Ovary (tissue), 3 donors: Measurements from ENCODE around the gene NPY4R.
"Not testable (repeated sequence)": the region's sequence is repeated elsewhere in the genome, so short reads cannot be mapped to it uniquely, and the experiment has no call there.

Experiments
- POLR2A ChIP-seq: fragments of 450-650 bp; IDR thresholded peaks from one replicate; pipeline ENCODE4 v1.6.1; 2017; ENCODE audit warnings: antibody characterized with exemption, mild to moderate bottlenecking, moderate library complexity
- TF ChIP-seq, protein P1 (sequence below), 3 donors: fragments of 450-650 bp in 2 of 3; fragments of 200-600 bp in 1 of 3; IDR thresholded peaks; one replicate each; pipeline versions ENCODE4 v1.5.1 to v1.8.0; 2016 to 2022; ENCODE audit warnings: antibody characterized with exemption in 3 of 3, mild to moderate bottlenecking in 1 of 3
- donor health status: DM: no; HTN: no; CAD: no.

DNA sequence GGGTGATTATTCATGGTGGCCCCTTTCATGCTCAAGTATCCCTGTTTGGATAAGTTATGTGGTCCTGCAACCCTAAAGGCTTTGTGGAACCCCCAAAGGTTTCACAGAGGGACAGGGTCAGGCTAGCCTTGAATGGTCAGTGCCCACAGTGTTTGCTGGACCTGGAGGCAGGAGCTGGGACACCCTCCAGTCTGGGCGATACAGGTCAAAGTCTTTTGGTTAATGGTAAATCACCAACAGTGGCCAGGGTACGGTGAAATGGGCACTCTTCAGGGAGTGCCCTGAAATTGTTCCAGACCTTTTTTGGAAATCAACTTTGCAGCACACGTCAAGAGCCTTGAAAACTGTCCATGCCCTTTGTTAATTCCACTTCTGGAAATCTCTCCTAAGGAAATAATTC lies 8.7 kb downstream of the NPY4R start:
- TF ChIP-seq, protein P1, sequence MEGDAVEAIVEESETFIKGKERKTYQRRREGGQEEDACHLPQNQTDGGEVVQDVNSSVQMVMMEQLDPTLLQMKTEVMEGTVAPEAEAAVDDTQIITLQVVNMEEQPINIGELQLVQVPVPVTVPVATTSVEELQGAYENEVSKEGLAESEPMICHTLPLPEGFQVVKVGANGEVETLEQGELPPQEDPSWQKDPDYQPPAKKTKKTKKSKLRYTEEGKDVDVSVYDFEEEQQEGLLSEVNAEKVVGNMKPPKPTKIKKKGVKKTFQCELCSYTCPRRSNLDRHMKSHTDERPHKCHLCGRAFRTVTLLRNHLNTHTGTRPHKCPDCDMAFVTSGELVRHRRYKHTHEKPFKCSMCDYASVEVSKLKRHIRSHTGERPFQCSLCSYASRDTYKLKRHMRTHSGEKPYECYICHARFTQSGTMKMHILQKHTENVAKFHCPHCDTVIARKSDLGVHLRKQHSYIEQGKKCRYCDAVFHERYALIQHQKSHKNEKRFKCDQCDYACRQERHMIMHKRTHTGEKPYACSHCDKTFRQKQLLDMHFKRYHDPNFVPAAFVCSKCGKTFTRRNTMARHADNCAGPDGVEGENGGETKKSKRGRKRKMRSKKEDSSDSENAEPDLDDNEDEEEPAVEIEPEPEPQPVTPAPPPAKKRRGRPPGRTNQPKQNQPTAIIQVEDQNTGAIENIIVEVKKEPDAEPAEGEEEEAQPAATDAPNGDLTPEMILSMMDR (IDR thresholded peaks at IDR 0.05) = not testable (repeated sequence)
- TF ChIP-seq POLR2A = not testable (repeated sequence)
